Peyer's patch (tissue), 4 donors: ENCODE results near the gene GEMIN5. TPM values are rescaled to one million over a fixed set of nuclear protein-coding genes. Genes with fewer than 3 reads are reported as not detected.

Experiments
- DNase-seq, 3 donors: peaks; one replicate each; pipeline ENCODE4 v3.0.0-alpha.2; 2017 to 2019
- H3K27ac ChIP-seq, 4 donors: fragments of 200-600 bp; sonication (generic); one replicate each; pipeline ENCODE4 v1.5.1; 2016 to 2019
- H3K27me3 ChIP-seq, 2 donors: fragments of 200-600 bp; sonication (generic); one replicate each; pipeline ENCODE4 v1.5.1; 2019
- H3K36me3 ChIP-seq, 3 donors: fragments of 200-600 bp; sonication (generic); one replicate each; pipeline ENCODE4 v1.5.1; 2016 to 2019
- H3K4me1 ChIP-seq, 4 donors: fragments of 200-600 bp; sonication (generic); one replicate each; pipeline ENCODE4 v1.5.1; 2016 to 2019
- H3K4me3 ChIP-seq, 4 donors: fragments of 200-600 bp; sonication (generic); 1 replicate in 3 of 4; 2 replicates in 1 of 4; pipeline ENCODE4 v1.5.1; 2016 to 2019; ENCODE audit warnings: mild to moderate bottlenecking in 1 of 4
- H3K9me3 ChIP-seq, 4 donors: fragments of 200-600 bp; sonication (generic); one replicate each; pipeline ENCODE4 v1.5.1; 2016 to 2019; ENCODE audit warnings: mild to moderate bottlenecking in 1 of 4
- CTCF ChIP-seq, 6 experiments: fragments of 450-650 bp in 4 of 6; fragments of 200-600 bp in 2 of 6; sonication (generic) in 1 of 6; IDR thresholded peaks; one replicate each; pipeline ENCODE4 v1.5.1; 2017 to 2019; ENCODE audit warnings: antibody characterized with exemption in 6 of 6, mild to moderate bottlenecking in 3 of 6, moderate library complexity in 1 of 6
- POLR2A ChIP-seq, 2 donors: fragments of 450-650 bp; IDR thresholded peaks; one replicate each; pipeline ENCODE4 v1.5.1; 2017; ENCODE audit warnings: antibody characterized with exemption in 2 of 2, mild to moderate bottlenecking in 2 of 2, moderate library complexity in 2 of 2
- total RNA-seq, 4 donors: library from RNA; depleted of rRNA; stranded (reverse); fragments of >200 nt; gene quantifications; one replicate each; pipeline ENCODE4 v1.1.0, GENCODE V29; 2016

GEMIN5 gene
- total RNA-seq, 4 donors from 2014 or later: 9.1 to 13.3 (median 12.2) TPM

- Histone ChIP-seq H3K27me3 (no peaks in the 10 kb centered on the region), H3K27ac (no peak overlapping the region), H3K4me3 (no peak overlapping the region), H3K9me3 (peaks cover 0 to 17% (median 3%) of the 10 kb centered on the region in 4 donors), H3K36me3 (peaks cover 0 to 46% (median 0%) of the 10 kb centered on the region in 3 donors), H3K4me1 (no peaks in the 10 kb centered on the region)
- TF ChIP-seq POLR2A (IDR thresholded peaks at IDR 0.05) (no peak), CTCF (IDR thresholded peaks at IDR 0.05) (no peak)
- no peak for DNase-seq
These were observed 59.2 kb downstream of the GEMIN5 start for GRCh38 chr5:154878642-154879335.

- Histone ChIP-seq H3K9me3 (peaks cover 0 to 12% (median 1%) of the 10 kb centered on the region in 4 donors), H3K4me3 (no peak overlapping the region), H3K4me1 (no peaks in the 10 kb centered on the region), H3K27me3 (no peaks in the 10 kb centered on the region), H3K27ac (peak overlapping the region in 2 of 4 donors; percentile 19 to 47), H3K36me3 (peaks cover 0 to 77% (median 0%) of the 10 kb centered on the region in 3 donors)
- DNase-seq: no peak
- TF ChIP-seq CTCF (IDR thresholded peaks at IDR 0.05): no peak
- TF ChIP-seq POLR2A (IDR thresholded peaks at IDR 0.05): no peak
These were observed 64.2 kb downstream of the GEMIN5 start for GRCh38 chr5:154873791-154874331.

- peaks cover 0 to 71% (median 0%) of the 10 kb centered on the region in 3 donors for H3K36me3 ChIP-seq
- no peaks in the 10 kb centered on the region for H3K4me1 ChIP-seq
- TF ChIP-seq CTCF (IDR thresholded peaks at IDR 0.05): no peak
- no peak for TF ChIP-seq POLR2A (IDR thresholded peaks at IDR 0.05)
These were observed 66.3 kb downstream of the GEMIN5 start for GRCh38 chr5:154871734-154872133.

GRCh38 chr5:154868702-154869101 lies 69.3 kb downstream of the GEMIN5 start:
- no peak overlapping the region for H3K4me3 ChIP-seq
- no peak overlapping the region for H3K27ac ChIP-seq
- no peaks in the 10 kb centered on the region for H3K9me3 ChIP-seq
- no peaks in the 10 kb centered on the region for H3K27me3 ChIP-seq
- TF ChIP-seq CTCF (IDR thresholded peaks at IDR 0.05) (no peak), POLR2A (IDR thresholded peaks at IDR 0.05) (no peak)
- no peak for DNase-seq
- H3K4me1 ChIP-seq: no peaks in the 10 kb centered on the region
- peaks cover 0 to 64% (median 0%) of the 10 kb centered on the region in 3 donors for H3K36me3 ChIP-seq

More at GRCh38 chr5:154871734-154872133, 66.3 kb downstream of the GEMIN5 start:
- Histone ChIP-seq H3K27ac (no peak overlapping the region), H3K4me3 (no peak overlapping the region), H3K9me3 (no peaks in the 10 kb centered on the region), H3K27me3 (no peaks in the 10 kb centered on the region)
- DNase-seq: no peak

GRCh38 chr5:154866841-154867240 lies 71.2 kb downstream of the GEMIN5 start:
- Histone ChIP-seq H3K27me3 (no peaks in the 10 kb centered on the region), H3K4me3 (no peak overlapping the region), H3K9me3 (no peaks in the 10 kb centered on the region), H3K27ac (no peak overlapping the region), H3K4me1 (peaks cover 0 to 14% (median 4%) of the 10 kb centered on the region in 4 donors), H3K36me3 (peaks cover 0 to 52% (median 0%) of the 10 kb centered on the region in 3 donors)
- DNase-seq: no peak
- no peak for TF ChIP-seq CTCF (IDR thresholded peaks at IDR 0.05)
- no peak for TF ChIP-seq POLR2A (IDR thresholded peaks at IDR 0.05)
